ENCODE measurements around the gene SUGP1.

- no peak for TF ChIP-seq EZH2 (IDR thresholded peaks at IDR 0.05; ENCODE audit: insufficient read depth, poor library complexity, severe bottlenecking)
- TF ChIP-seq EZH2phosphoT487 (IDR thresholded peaks at IDR 0.05; ENCODE audit: insufficient read depth, low read depth) = no peak
Measured at GRCh38 chr19:19308373-19308772, 11.9 kb downstream of the SUGP1 start.

Data from GM23248 (cell line).